Retinal pigment epithelial cell (primary cell): ENCODE measurements around the gene KLHL1.

Experiments used
- DNase-seq: peaks from one replicate; pipeline ENCODE4 v3.0.0-alpha.2; 2010; ENCODE audit warnings: low read depth
- H3K4me3 ChIP-seq: 2 replicates; pipeline ENCODE4 v1.5.1; 2011; ENCODE audit warnings: mild to moderate bottlenecking, low read length, control low read depth, moderate library complexity
- CTCF ChIP-seq: conservative IDR thresholded peaks from 2 replicates; pipeline ENCODE4 v1.5.1; 2011; ENCODE audit warnings: low read depth, low read length, control low read depth, inconsistent platforms

KLHL1 gene

GRCh38 chr13:70051531-70051930 is 56.7 kb downstream of the KLHL1 start:
- no peak overlapping the region for H3K4me3 ChIP-seq
- DNase-seq = no peak
- no peak for TF ChIP-seq CTCF

GRCh38 chr13:70043685-70044084 is 64.6 kb downstream of the KLHL1 start:
- H3K4me3 ChIP-seq = no peak overlapping the region
- no peak for TF ChIP-seq CTCF
- no peak for DNase-seq

- TF ChIP-seq CTCF = no peak
- no peak overlapping the region for H3K4me3 ChIP-seq
- DNase-seq = no peak
These were observed 66.1 kb downstream of the KLHL1 start for GRCh38 chr13:70042193-70042592.

- DNase-seq = peak; percentile 2
- TF ChIP-seq CTCF = no peak
- H3K4me3 ChIP-seq = no peak overlapping the region
These were observed 74.0 kb downstream of the KLHL1 start for GRCh38 chr13:70034286-70034685.

GRCh38 chr13:70027551-70027950 is 80.7 kb downstream of the KLHL1 start:
- no peak for TF ChIP-seq CTCF
- H3K4me3 ChIP-seq = no peak overlapping the region
- no peak for DNase-seq

- no peak for TF ChIP-seq CTCF
These were observed 84.7 kb downstream of the KLHL1 start for GRCh38 chr13:70023516-70023915.

GRCh38 chr13:70022646-70023045 is 85.6 kb downstream of the KLHL1 start:
- DNase-seq = no peak
- no peak for TF ChIP-seq CTCF

More at GRCh38 chr13:70023516-70023915, 84.7 kb downstream of the KLHL1 start:
- H3K4me3 ChIP-seq = no peak overlapping the region
- DNase-seq = no peak

More at GRCh38 chr13:70022646-70023045, 85.6 kb downstream of the KLHL1 start:
- H3K4me3 ChIP-seq = no peak overlapping the region
